Lung (tissue), 12 donors: Measurements from ENCODE around the gene NHLH1. TPM values are rescaled to one million over a fixed set of nuclear protein-coding genes. Genes with fewer than 3 reads are reported as not detected.
A peak's percentile ranks its signal among the peaks of the same experiment; 100 is the strongest.

Experiments
- ATAC-seq: fragments of 200-7000 bp; cut with Tn5 transposase; one replicate; pipeline ENCODE4 v1.9.1; 2020; ENCODE audit warnings: moderate number of reproducible peaks; ENCODE audit not compliant: insufficient read depth, low FRiP score
- DNase-seq, 3 donors: peaks; one replicate each; pipeline ENCODE4 v3.0.0-alpha.2; 2013 to 2017
- H3K27ac ChIP-seq, 2 donors: one replicate each; pipeline ENCODE4 v1.5.1; 2013; ENCODE audit warnings: mild to moderate bottlenecking in 2 of 2, moderate library complexity in 2 of 2, control low read depth in 1 of 2, inconsistent platforms in 1 of 2, low read depth in 1 of 2, low read length in 1 of 2
- H3K27me3 ChIP-seq, 3 donors: one replicate each; pipeline ENCODE4 v1.5.1; 2013; ENCODE audit warnings: low read length in 2 of 3; ENCODE audit not compliant: control insufficient read depth in 3 of 3, insufficient read depth in 3 of 3
- H3K36me3 ChIP-seq, 4 donors: one replicate each; pipeline ENCODE4 v1.5.1; 2013; ENCODE audit warnings: low read length in 4 of 4, mild to moderate bottlenecking in 1 of 4, moderate library complexity in 1 of 4; ENCODE audit not compliant: control insufficient read depth in 4 of 4, insufficient read depth in 4 of 4
- H3K4me1 ChIP-seq, 5 donors: one replicate each; pipeline ENCODE4 v1.5.1; 2013; ENCODE audit warnings: low read length in 5 of 5, mild to moderate bottlenecking in 2 of 5, moderate library complexity in 1 of 5; ENCODE audit not compliant: control insufficient read depth in 5 of 5, insufficient read depth in 5 of 5
- H3K4me3 ChIP-seq: one replicate; pipeline ENCODE4 v1.5.1; 2013; ENCODE audit warnings: mild to moderate bottlenecking, control low read depth, moderate library complexity
- H3K9ac ChIP-seq, 2 donors: one replicate each; pipeline ENCODE4 v1.5.1; 2013; ENCODE audit warnings: low read length in 2 of 2, control low read depth in 1 of 2; ENCODE audit not compliant: insufficient read depth in 1 of 2
- H3K9me3 ChIP-seq, 4 donors: one replicate each; pipeline ENCODE4 v1.5.1; 2013; ENCODE audit warnings: low read length in 3 of 4, mild to moderate bottlenecking in 1 of 4, moderate library complexity in 1 of 4; ENCODE audit not compliant: control insufficient read depth in 4 of 4, insufficient read depth in 3 of 4
- CTCF ChIP-seq: IDR thresholded peaks from 2 replicates; pipeline ENCODE4 v1.5.1; 2012; ENCODE audit warnings: mild to moderate bottlenecking; ENCODE audit errors: control extremely low read depth, extremely low read depth
- WGBS, 2 donors: extraction: QIAGEN DNeasy Blood & Tissue Kit; methylation state at CpG; one replicate each; pipeline ENCODE4 v1.1.7; 2013; 5-methylcytosine and 5-hydroxymethylcytosine counted together
- polyA plus RNA-seq, 2 donors: library from polyadenylated mRNA; stranded (reverse); fragments of 200-250 nt; gene quantifications; one replicate each; pipeline ENCODE4 v1.2.1, GENCODE V29; 2013
- total RNA-seq, 2 donors: library from RNA; depleted of rRNA in 1 of 2; stranded (reverse); fragments of >200 nt in 1 of 2; gene quantifications; one replicate each; pipeline ENCODE4 v1.2.1, GENCODE V29; 2014 to 2021
- donor health status: control.
- donor health status: control.
- donor health status: Bipolar disorder and iron deficiency.
- donor health status: healthy.
- donor health status: DM: yes; HTN: yes; CAD: no.

The NHLH1 gene
- total and polyA plus RNA-seq, 4 donors: 0.09 to 0.21 (median 0.15) TPM

DNA sequence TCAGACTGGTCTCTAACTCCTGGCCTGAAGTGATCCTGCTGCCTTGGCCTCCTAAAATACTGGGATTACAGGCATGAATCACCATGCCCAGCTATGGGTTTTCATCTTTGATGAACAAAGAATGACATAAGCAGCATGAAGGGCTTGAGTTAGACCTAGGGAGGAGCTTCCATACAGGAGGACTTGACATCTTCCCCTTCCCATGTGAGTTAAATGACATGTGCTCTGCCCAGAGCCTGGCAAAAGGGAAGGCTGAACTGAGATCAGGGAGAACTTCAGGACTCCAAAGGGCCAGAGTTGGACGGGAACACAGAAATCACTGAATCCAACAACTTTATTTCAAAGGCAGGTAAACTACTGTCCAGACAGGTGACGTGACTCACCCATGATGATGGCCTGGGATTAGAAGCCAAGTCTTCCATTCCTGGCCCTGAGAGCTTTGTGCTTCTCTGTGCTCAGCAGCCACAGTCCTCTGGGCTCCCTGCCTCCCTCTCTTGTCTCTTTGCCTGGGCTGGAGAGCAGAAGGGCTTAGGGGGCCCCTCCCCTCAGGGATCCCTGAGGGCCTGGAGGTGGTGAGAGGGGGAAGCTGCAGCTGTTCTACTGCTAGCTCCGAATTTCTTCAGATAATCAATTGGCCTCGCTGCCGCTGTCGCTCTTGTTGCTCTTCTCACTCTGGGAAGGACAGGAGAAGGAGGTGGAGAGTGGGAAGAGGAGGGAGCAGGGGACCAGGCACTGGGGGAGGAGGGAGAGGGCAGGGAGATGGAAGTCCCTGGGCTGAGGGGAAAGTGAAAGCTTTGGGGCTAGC lies 7.6 kb downstream of the NHLH1 start:
- DNase-seq (peak in 2 of 3 donors; percentile 29 to 40), ATAC-seq (no peak)
- no peak for TF ChIP-seq CTCF
- H3K4me3 ChIP-seq: no peak overlapping the region
- H3K9me3 ChIP-seq: no peaks in the 10 kb centered on the region
- H3K27ac ChIP-seq: no peak overlapping the region
- peaks cover 0 to 7% (median 0%) of the 10 kb centered on the region in 3 donors for H3K27me3 ChIP-seq
- H3K4me1 ChIP-seq: peaks cover 0 to 6% (median 0%) of the 10 kb centered on the region in 5 donors
- WGBS, 2 donors: 66 to 78% methylated on average over 6 of the region's 6 CpGs
- H3K9ac ChIP-seq: no peak overlapping the region
- no peaks in the 10 kb centered on the region for H3K36me3 ChIP-seq

DNA sequence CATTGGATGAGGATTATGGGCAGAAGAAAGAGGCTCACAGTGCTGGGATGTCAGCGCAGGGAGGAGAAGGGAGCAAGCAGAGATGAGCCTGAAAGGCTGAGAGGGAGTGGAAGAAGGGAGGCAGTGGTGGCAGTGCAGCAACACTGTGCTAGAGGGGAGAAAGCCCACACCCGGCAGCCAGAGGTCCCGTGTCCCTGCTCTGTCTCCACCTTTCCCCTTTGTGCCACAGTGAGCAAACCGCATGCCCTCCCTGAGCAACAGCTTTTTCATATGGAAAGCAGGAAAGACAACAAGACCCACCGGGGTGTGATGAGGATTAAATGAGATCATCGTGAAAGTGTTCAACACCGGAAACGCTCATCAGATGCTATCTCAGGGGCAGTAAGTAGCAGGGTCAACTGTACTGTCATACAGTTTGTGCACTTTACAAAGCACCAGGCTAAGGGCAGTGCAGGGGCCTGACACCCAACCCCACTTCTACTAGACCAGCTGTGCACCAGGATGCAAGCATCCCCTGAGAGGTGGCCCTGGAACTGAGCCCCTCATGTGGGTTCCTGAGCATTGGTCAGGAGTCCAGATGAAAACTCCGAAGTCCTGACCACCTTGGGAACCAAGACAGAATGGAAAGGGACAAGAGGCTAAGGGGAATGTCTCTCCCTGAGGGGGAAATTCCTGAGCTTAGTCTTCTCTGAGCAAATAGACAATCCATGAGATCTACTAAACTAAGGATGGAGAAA lies 9.1 kb downstream of the NHLH1 start:
- DNase-seq (peak in 2 of 3 donors; percentile 10 to 32), ATAC-seq (no peak)
- TF ChIP-seq CTCF: no peak
- peaks cover 0 to 6% (median 0%) of the 10 kb centered on the region in 5 donors for H3K4me1 ChIP-seq
- no peaks in the 10 kb centered on the region for H3K36me3 ChIP-seq
- no peak overlapping the region for H3K27ac ChIP-seq
- peaks cover 0 to under 1% (median 0%) of the 10 kb centered on the region in 3 donors for H3K27me3 ChIP-seq
- 17 to 20% methylated on average over 9 of the region's 9 CpGs for WGBS, 2 donors
- no peak overlapping the region for H3K4me3 ChIP-seq
- H3K9me3 ChIP-seq: no peaks in the 10 kb centered on the region
- H3K9ac ChIP-seq: no peak overlapping the region

DNA sequence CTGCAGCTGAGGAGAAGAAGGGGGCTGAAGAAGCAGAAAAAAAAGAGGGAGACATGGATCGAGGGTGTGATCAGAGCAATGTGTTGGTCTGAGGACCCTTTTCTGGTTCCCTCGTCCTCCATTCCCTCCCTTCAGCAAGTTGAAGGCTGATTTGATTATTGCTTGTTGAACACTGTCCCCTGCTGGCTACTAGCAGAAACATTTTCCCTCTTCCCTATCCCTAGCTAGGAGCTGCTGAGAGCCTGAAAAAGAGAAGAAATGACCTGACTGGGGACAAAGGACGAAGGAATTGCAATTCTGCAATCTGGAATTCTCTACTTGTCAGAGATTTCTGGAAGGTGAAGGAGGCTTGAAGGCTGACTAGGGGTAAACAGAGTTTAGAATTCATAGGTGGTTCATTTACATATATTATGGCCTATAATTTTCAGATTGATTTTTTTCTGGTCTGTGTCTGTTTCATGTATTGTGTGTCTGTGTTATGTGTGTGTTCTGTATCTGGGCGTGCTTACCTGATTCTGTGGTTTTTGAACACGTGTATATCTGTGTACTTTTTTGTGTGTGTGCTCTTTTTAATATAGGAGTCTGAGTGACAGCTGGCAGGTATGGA lies 9.8 kb downstream of the NHLH1 start:
- 17 to 20% methylated on average over 5 of the region's 5 CpGs for WGBS, 2 donors
- no peak overlapping the region for H3K27ac ChIP-seq
- H3K36me3 ChIP-seq: no peaks in the 10 kb centered on the region
- no peak overlapping the region for H3K9ac ChIP-seq
- ATAC-seq: peak; percentile 63
- peak; percentile 55 to 85 (median 72) for DNase-seq
- no peak overlapping the region for H3K4me3 ChIP-seq
- H3K9me3 ChIP-seq: no peaks in the 10 kb centered on the region
- peak; percentile 85 for TF ChIP-seq CTCF
- peaks cover 0 to 6% (median 0%) of the 10 kb centered on the region in 5 donors for H3K4me1 ChIP-seq
- no peaks in the 10 kb centered on the region for H3K27me3 ChIP-seq
